GM19463 (cell line): ENCODE measurements around the gene ETS1.

Experiments used
- ATAC-seq: cut with Tn5 transposase; IDR thresholded peaks from one replicate; pipeline ENCODE4 v1.9.1; 2021; ENCODE audit warnings: mild to moderate bottlenecking, moderate library complexity; ENCODE audit not compliant: unreplicated experiment

Gene ETS1

GRCh38 chr11:128619007-128619406 lies 31.6 kb upstream of the ETS1 start:
- no peak for ATAC-seq

- no peak for ATAC-seq
These were observed 31.2 kb upstream of the ETS1 start for GRCh38 chr11:128618603-128619002.

- no peak for ATAC-seq
These were observed 28.8 kb upstream of the ETS1 start for GRCh38 chr11:128616161-128616560.

GRCh38 chr11:128615612-128616011 lies 28.3 kb upstream of the ETS1 start:
- ATAC-seq: no peak

- ATAC-seq: no peak
These were observed 27.7 kb upstream of the ETS1 start for GRCh38 chr11:128615076-128615475.

- ATAC-seq: no peak
These were observed 26.7 kb upstream of the ETS1 start for GRCh38 chr11:128614026-128614425.

GRCh38 chr11:128613300-128613995 lies 26.1 kb upstream of the ETS1 start:
- no peak for ATAC-seq

- ATAC-seq: peak; percentile 96
These were observed 23.6 kb upstream of the ETS1 start for GRCh38 chr11:128610721-128611617.

- no peak for ATAC-seq
These were observed 22.4 kb upstream of the ETS1 start for GRCh38 chr11:128609785-128610184.

- no peak for ATAC-seq
These were observed 21.5 kb upstream of the ETS1 start for GRCh38 chr11:128608746-128609407.

- ATAC-seq: no peak
These were observed 20.5 kb upstream of the ETS1 start for GRCh38 chr11:128607819-128608218.

GRCh38 chr11:128604723-128605122 lies 17.4 kb upstream of the ETS1 start:
- ATAC-seq: no peak

GRCh38 chr11:128603752-128604414 lies 16.5 kb upstream of the ETS1 start:
- ATAC-seq: peak; percentile 81

GRCh38 chr11:128603003-128603696 lies 15.8 kb upstream of the ETS1 start:
- ATAC-seq: no peak

GRCh38 chr11:128599729-128600128 lies 12.4 kb upstream of the ETS1 start:
- ATAC-seq: no peak

GRCh38 chr11:128598506-128599150 lies 11.3 kb upstream of the ETS1 start:
- no peak for ATAC-seq

- no peak for ATAC-seq
These were observed 10.7 kb upstream of the ETS1 start for GRCh38 chr11:128598096-128598495.

GRCh38 chr11:128597209-128597608 lies 9.9 kb upstream of the ETS1 start:
- no peak for ATAC-seq

GRCh38 chr11:128596250-128596649 lies 8.9 kb upstream of the ETS1 start:
- no peak for ATAC-seq

- no peak for ATAC-seq
These were observed 8.4 kb upstream of the ETS1 start for GRCh38 chr11:128595775-128596174.
